ENCODE results near the gene CLDN24.

The CLDN24 gene

GRCh38 chr4:183322326-183322725, at the start of gene CLDN24:
CLDN24 (minus strand) TSS chr4:183322426; CDS start chr4:183322426, 0 bp downstream.
- Mint-ChIP-seq H3K4me1 (peaks cover 11% of the 10 kb centered on the region), H3K27me3 (peaks cover 8% of the 10 kb centered on the region), H3K9me3 (no peaks in the 10 kb centered on the region), H3K36me3 (no peaks in the 10 kb centered on the region), H3K4me3 (no peak within 1 kb of the TSS), H3K27ac (no peak within 1 kb of the TSS)
- DNase-seq = no peak
- CTCF ChIA-PET = no interaction called here

- H3K4me1 Mint-ChIP-seq = no peaks in the 10 kb centered on the region
- CTCF ChIA-PET = interaction anchor here (1.0 kb wide), 1 partner anchor 17 kb away, joined by 3 read pairs; no protein-coding TSS in a partner anchor
- H3K27ac Mint-ChIP-seq = no peak overlapping the region
These were observed 48.6 kb upstream of the CLDN24 start for GRCh38 chr4:183370786-183371185.

GRCh38 chr4:183369073-183369472, 46.8 kb upstream of the CLDN24 start:
- no peak overlapping the region for H3K4me3 Mint-ChIP-seq
- H3K27me3 Mint-ChIP-seq = peaks cover 3% of the 10 kb centered on the region
- CTCF ChIA-PET = interaction anchor here (0.7 kb wide), 1 partner anchor 42 kb away, joined by 3 read pairs; no protein-coding TSS in a partner anchor
- no peak overlapping the region for H3K27ac Mint-ChIP-seq
- no peaks in the 10 kb centered on the region for H3K9me3 Mint-ChIP-seq
- H3K36me3 Mint-ChIP-seq = no peaks in the 10 kb centered on the region
- DNase-seq = no peak
- no peaks in the 10 kb centered on the region for H3K4me1 Mint-ChIP-seq

More at GRCh38 chr4:183370786-183371185, 48.6 kb upstream of the CLDN24 start:
- Mint-ChIP-seq H3K9me3 (no peaks in the 10 kb centered on the region), H3K4me3 (no peak overlapping the region), H3K27me3 (peaks cover 7% of the 10 kb centered on the region), H3K36me3 (no peaks in the 10 kb centered on the region)
- no peak for DNase-seq

- CTCF ChIA-PET = no interaction called here
- H3K27ac Mint-ChIP-seq = no peak overlapping the region
- no peak for DNase-seq
- no peaks in the 10 kb centered on the region for H3K4me1 Mint-ChIP-seq
- H3K36me3 Mint-ChIP-seq = no peaks in the 10 kb centered on the region
- H3K4me3 Mint-ChIP-seq = no peak overlapping the region
- no peaks in the 10 kb centered on the region for H3K9me3 Mint-ChIP-seq
- peaks cover 3% of the 10 kb centered on the region for H3K27me3 Mint-ChIP-seq
These were observed 44.1 kb upstream of the CLDN24 start for GRCh38 chr4:183366206-183366835.

- DNase-seq = no peak
- Mint-ChIP-seq H3K27ac (no peak overlapping the region), H3K27me3 (no peaks in the 10 kb centered on the region), H3K4me1 (no peaks in the 10 kb centered on the region), H3K9me3 (no peaks in the 10 kb centered on the region), H3K36me3 (no peaks in the 10 kb centered on the region), H3K4me3 (no peak overlapping the region)
- CTCF ChIA-PET = no interaction called here
These were observed 41.8 kb upstream of the CLDN24 start for GRCh38 chr4:183364025-183364424.

GRCh38 chr4:183362916-183363542, 40.8 kb upstream of the CLDN24 start:
- Mint-ChIP-seq H3K27me3 (no peaks in the 10 kb centered on the region), H3K27ac (no peak overlapping the region), H3K4me3 (no peak overlapping the region), H3K9me3 (no peaks in the 10 kb centered on the region), H3K36me3 (no peaks in the 10 kb centered on the region), H3K4me1 (no peaks in the 10 kb centered on the region)
- no peak for DNase-seq
- CTCF ChIA-PET = no interaction called here

GRCh38 chr4:183362036-183362435, 39.8 kb upstream of the CLDN24 start:
- Mint-ChIP-seq H3K9me3 (no peaks in the 10 kb centered on the region), H3K36me3 (no peaks in the 10 kb centered on the region), H3K27ac (no peak overlapping the region), H3K27me3 (no peaks in the 10 kb centered on the region), H3K4me3 (no peak overlapping the region), H3K4me1 (no peaks in the 10 kb centered on the region)
- no peak for DNase-seq
- CTCF ChIA-PET = no interaction called here

GRCh38 chr4:183360161-183360919, 38.1 kb upstream of the CLDN24 start:
- CTCF ChIA-PET = no interaction called here
- H3K4me1 Mint-ChIP-seq = no peaks in the 10 kb centered on the region
- peaks cover 6% of the 10 kb centered on the region for H3K27me3 Mint-ChIP-seq
- no peaks in the 10 kb centered on the region for H3K9me3 Mint-ChIP-seq
- no peak for DNase-seq
- H3K4me3 Mint-ChIP-seq = no peak overlapping the region
- no peak overlapping the region for H3K27ac Mint-ChIP-seq
- no peaks in the 10 kb centered on the region for H3K36me3 Mint-ChIP-seq

- no peaks in the 10 kb centered on the region for H3K36me3 Mint-ChIP-seq
- H3K9me3 Mint-ChIP-seq = no peaks in the 10 kb centered on the region
- H3K4me1 Mint-ChIP-seq = no peaks in the 10 kb centered on the region
- DNase-seq = no peak
- no peak overlapping the region for H3K27ac Mint-ChIP-seq
- H3K4me3 Mint-ChIP-seq = no peak overlapping the region
- peaks cover 6% of the 10 kb centered on the region for H3K27me3 Mint-ChIP-seq
- CTCF ChIA-PET = no interaction called here
These were observed 36.1 kb upstream of the CLDN24 start for GRCh38 chr4:183358215-183358755.

- H3K4me3 Mint-ChIP-seq = no peak overlapping the region
- DNase-seq = no peak
- H3K9me3 Mint-ChIP-seq = no peaks in the 10 kb centered on the region
- CTCF ChIA-PET = no interaction called here
- no peak overlapping the region for H3K27ac Mint-ChIP-seq
- H3K27me3 Mint-ChIP-seq = peaks cover 6% of the 10 kb centered on the region
- no peaks in the 10 kb centered on the region for H3K4me1 Mint-ChIP-seq
- H3K36me3 Mint-ChIP-seq = no peaks in the 10 kb centered on the region
These were observed 34.9 kb upstream of the CLDN24 start for GRCh38 chr4:183356931-183357675.

GRCh38 chr4:183356173-183356830, 34.1 kb upstream of the CLDN24 start:
- no peaks in the 10 kb centered on the region for H3K4me1 Mint-ChIP-seq
- H3K4me3 Mint-ChIP-seq = no peak overlapping the region
- peaks cover 6% of the 10 kb centered on the region for H3K27me3 Mint-ChIP-seq
- DNase-seq = no peak
- no peaks in the 10 kb centered on the region for H3K36me3 Mint-ChIP-seq
- H3K9me3 Mint-ChIP-seq = no peaks in the 10 kb centered on the region
- no peak overlapping the region for H3K27ac Mint-ChIP-seq
- CTCF ChIA-PET = no interaction called here

GRCh38 chr4:183355405-183355804, 33.2 kb upstream of the CLDN24 start:
- CTCF ChIA-PET = no interaction called here
- H3K36me3 Mint-ChIP-seq = no peaks in the 10 kb centered on the region
- H3K27ac Mint-ChIP-seq = no peak overlapping the region
- no peak for DNase-seq
- H3K27me3 Mint-ChIP-seq = peaks cover 12% of the 10 kb centered on the region
- H3K9me3 Mint-ChIP-seq = no peaks in the 10 kb centered on the region
- no peaks in the 10 kb centered on the region for H3K4me1 Mint-ChIP-seq
- no peak overlapping the region for H3K4me3 Mint-ChIP-seq

GRCh38 chr4:183354219-183354618, 32.0 kb upstream of the CLDN24 start:
- CTCF ChIA-PET = no interaction called here
- H3K36me3 Mint-ChIP-seq = no peaks in the 10 kb centered on the region
- no peak overlapping the region for H3K4me3 Mint-ChIP-seq

GRCh38 chr4:183353557-183353956, 31.3 kb upstream of the CLDN24 start:
- Mint-ChIP-seq H3K4me1 (peaks cover 10% of the 10 kb centered on the region), H3K27me3 (peaks cover 14% of the 10 kb centered on the region), H3K9me3 (no peaks in the 10 kb centered on the region), H3K4me3 (no peak overlapping the region), H3K36me3 (no peaks in the 10 kb centered on the region), H3K27ac (no peak overlapping the region)
- CTCF ChIA-PET = no interaction called here
- DNase-seq = no peak

More at GRCh38 chr4:183354219-183354618, 32.0 kb upstream of the CLDN24 start:
- DNase-seq = no peak
- Mint-ChIP-seq H3K27ac (no peak overlapping the region), H3K9me3 (no peaks in the 10 kb centered on the region), H3K27me3 (peaks cover 14% of the 10 kb centered on the region), H3K4me1 (peaks cover 5% of the 10 kb centered on the region)
